Hindlimb muscle (tissue), 1 donor: ENCODE data around the gene GPS1. TPM values are rescaled to one million over a fixed set of nuclear protein-coding genes. Genes with fewer than 3 reads are reported as not detected.
"Not testable (repeated sequence)": the region's sequence is repeated elsewhere in the genome, so short reads cannot be mapped to it uniquely, and the experiment has no call there.

Source experiments
- DNase-seq: peaks from one replicate; pipeline ENCODE4 v3.0.0-alpha.2; 2013
- polyA plus RNA-seq: library from polyadenylated mRNA; unstranded; fragments of 120-200 nt; gene quantifications from one replicate; pipeline ENCODE4 v1.2.1, GENCODE V29; 2013; ENCODE audit not compliant: insufficient read length

The GPS1 gene
- polyA plus RNA-seq, 1 donor = 84.4 TPM

- DNase-seq = no peak
Observed at GRCh38 chr17:82028966-82029365, 22.7 kb upstream of the GPS1 start.

- no peak for DNase-seq
Observed at GRCh38 chr17:82029391-82029790, 22.3 kb upstream of the GPS1 start.

GRCh38 chr17:82029990-82030469, 21.7 kb upstream of the GPS1 start:
- no peak for DNase-seq

- DNase-seq = peak; percentile 89
Observed at GRCh38 chr17:82030470-82031302, 21.0 kb upstream of the GPS1 start.

- DNase-seq = no peak
Observed at GRCh38 chr17:82031303-82031884, 20.3 kb upstream of the GPS1 start, which contains the start of gene RAC3. RAC3 (plus strand) TSS chr17:82031678; CDS start chr17:82031762, 84 bp downstream.

GRCh38 chr17:82031885-82032627, 19.6 kb upstream of the GPS1 start:
- DNase-seq = no peak

GRCh38 chr17:82033359-82034085, 18.2 kb upstream of the GPS1 start:
- DNase-seq = no peak

- no peak for DNase-seq
Observed at GRCh38 chr17:82034371-82035011, 17.2 kb upstream of the GPS1 start.

- no peak for DNase-seq
Observed at GRCh38 chr17:82035488-82035887, 16.2 kb upstream of the GPS1 start.

GRCh38 chr17:82035956-82036633, 15.6 kb upstream of the GPS1 start:
- no peak for DNase-seq

GRCh38 chr17:82036634-82037091, 15.0 kb upstream of the GPS1 start:
- no peak for DNase-seq

GRCh38 chr17:82037092-82037888, 14.4 kb upstream of the GPS1 start, which contains the start of gene DCXR:
DCXR (minus strand) TSS chr17:82037697; CDS start chr17:82037682, 15 bp downstream.
- peak; percentile 94 for DNase-seq

- no peak for DNase-seq
Observed at GRCh38 chr17:82037889-82038195, 13.9 kb upstream of the GPS1 start.

GRCh38 chr17:82038796-82039409, 12.8 kb upstream of the GPS1 start:
- DNase-seq = not testable (repeated sequence)

GRCh38 chr17:82039695-82040299, 11.9 kb upstream of the GPS1 start:
- no peak for DNase-seq

GRCh38 chr17:82041144-82041814, 10.4 kb upstream of the GPS1 start:
- DNase-seq = no peak

- no peak for DNase-seq
Observed at GRCh38 chr17:82042649-82043048, 9.0 kb upstream of the GPS1 start.

GRCh38 chr17:82043507-82043906, 8.2 kb upstream of the GPS1 start:
- DNase-seq = no peak

GRCh38 chr17:82045936-82046484, 5.7 kb upstream of the GPS1 start:
- no peak for DNase-seq
